DND-41 (cell line): ENCODE results near the gene TRIL.

Experiments
- CTCF ChIP-seq: IDR thresholded peaks from 2 replicates; pipeline ENCODE4 v1.5.1; 2012; ENCODE audit warnings: borderline replicate concordance, low read length, moderate library complexity, mild to moderate bottlenecking; ENCODE audit not compliant: poor library complexity, severe bottlenecking; ENCODE audit errors: extremely low read depth
- EZH2 ChIP-seq: IDR thresholded peaks from 3 replicates; pipeline ENCODE4 v1.6.1; 2012; ENCODE audit warnings: borderline replicate concordance, low read depth, mild to moderate bottlenecking, moderate library complexity, low read length, inconsistent platforms; ENCODE audit not compliant: severe bottlenecking

- TF ChIP-seq CTCF (no peak), EZH2 (no peak)
These were observed 26.5 kb upstream of the TRIL start for GRCh38 chr7:28984631-28985030.
